NCI-H1105 treated with DMSO at 0.1 percent for 48 hours (cell line): Measurements from ENCODE around the gene SPTBN1.
"Not testable (repeated sequence)": the region's sequence is repeated elsewhere in the genome, so short reads cannot be mapped to it uniquely, and the experiment has no call there.

Source experiments
- DNase-seq: peaks from one replicate; lab custom pipeline; 2025; lab: John Stamatoyannopoulos, UW

Gene SPTBN1

GRCh38 chr2:54672590-54673456 lies 216.7 kb downstream of the SPTBN1 start:
- no peak for DNase-seq

GRCh38 chr2:54673501-54673998 lies 217.4 kb downstream of the SPTBN1 start:
- no peak for DNase-seq

- DNase-seq = no peak
Measured at GRCh38 chr2:54675281-54675680, 219.2 kb downstream of the SPTBN1 start.

- DNase-seq = no peak
Measured at GRCh38 chr2:54675738-54676137, 219.6 kb downstream of the SPTBN1 start.

GRCh38 chr2:54676656-54677055 lies 220.5 kb downstream of the SPTBN1 start:
- no peak for DNase-seq

GRCh38 chr2:54677476-54678265 lies 221.5 kb downstream of the SPTBN1 start:
- no peak for DNase-seq

GRCh38 chr2:54678719-54679118 lies 222.6 kb downstream of the SPTBN1 start:
- DNase-seq = no peak

GRCh38 chr2:54680397-54681041 lies 224.4 kb downstream of the SPTBN1 start:
- DNase-seq = no peak

- DNase-seq = no peak
Measured at GRCh38 chr2:54681416-54681815, 225.3 kb downstream of the SPTBN1 start.

- no peak for DNase-seq
Measured at GRCh38 chr2:54683596-54683995, 227.5 kb downstream of the SPTBN1 start.

GRCh38 chr2:54685263-54685775 lies 229.2 kb downstream of the SPTBN1 start:
- DNase-seq = no peak

- DNase-seq = no peak
Measured at GRCh38 chr2:54687595-54688152, 231.5 kb downstream of the SPTBN1 start.

- DNase-seq = no peak
Measured at GRCh38 chr2:54691445-54692135, 235.5 kb downstream of the SPTBN1 start.

- DNase-seq = no peak
Measured at GRCh38 chr2:54692556-54692955, 236.4 kb downstream of the SPTBN1 start.

- no peak for DNase-seq
Measured at GRCh38 chr2:54695378-54695777, 239.3 kb downstream of the SPTBN1 start.

- DNase-seq = no peak
Measured at GRCh38 chr2:54697934-54698333, 241.8 kb downstream of the SPTBN1 start.

- DNase-seq = not testable (repeated sequence)
Measured at GRCh38 chr2:54698926-54699325, 242.8 kb downstream of the SPTBN1 start.

- DNase-seq = no peak
Measured at GRCh38 chr2:54699665-54700064, 243.5 kb downstream of the SPTBN1 start.

- no peak for DNase-seq
Measured at GRCh38 chr2:54701029-54701428, 244.9 kb downstream of the SPTBN1 start.

- DNase-seq = no peak
Measured at GRCh38 chr2:54704238-54704637, 248.1 kb downstream of the SPTBN1 start.
